Activated T-cell treated with anti-CD3 and anti-CD28 coated beads, Interleukin-2, amount 50 U/mL, for 48 hours (primary cell): ENCODE measurements around the gene ZNF444.
"Not testable (repeated sequence)": the region's sequence is repeated elsewhere in the genome, so short reads cannot be mapped to it uniquely, and the experiment has no call there.

ENCODE experiments used
- DNase-seq, 2 experiments: peaks; one replicate each; pipeline ENCODE4 v3.0.0-alpha.2; 2020

The ZNF444 gene

GRCh38 chr19:56140583-56141416 lies at the start of gene ZNF444:
Gene ZNF444 (plus strand): TSS chr19:56141287. CDS start chr19:56146912, 5,625 bp downstream.
- peak; percentile 99 for DNase-seq

DNA sequence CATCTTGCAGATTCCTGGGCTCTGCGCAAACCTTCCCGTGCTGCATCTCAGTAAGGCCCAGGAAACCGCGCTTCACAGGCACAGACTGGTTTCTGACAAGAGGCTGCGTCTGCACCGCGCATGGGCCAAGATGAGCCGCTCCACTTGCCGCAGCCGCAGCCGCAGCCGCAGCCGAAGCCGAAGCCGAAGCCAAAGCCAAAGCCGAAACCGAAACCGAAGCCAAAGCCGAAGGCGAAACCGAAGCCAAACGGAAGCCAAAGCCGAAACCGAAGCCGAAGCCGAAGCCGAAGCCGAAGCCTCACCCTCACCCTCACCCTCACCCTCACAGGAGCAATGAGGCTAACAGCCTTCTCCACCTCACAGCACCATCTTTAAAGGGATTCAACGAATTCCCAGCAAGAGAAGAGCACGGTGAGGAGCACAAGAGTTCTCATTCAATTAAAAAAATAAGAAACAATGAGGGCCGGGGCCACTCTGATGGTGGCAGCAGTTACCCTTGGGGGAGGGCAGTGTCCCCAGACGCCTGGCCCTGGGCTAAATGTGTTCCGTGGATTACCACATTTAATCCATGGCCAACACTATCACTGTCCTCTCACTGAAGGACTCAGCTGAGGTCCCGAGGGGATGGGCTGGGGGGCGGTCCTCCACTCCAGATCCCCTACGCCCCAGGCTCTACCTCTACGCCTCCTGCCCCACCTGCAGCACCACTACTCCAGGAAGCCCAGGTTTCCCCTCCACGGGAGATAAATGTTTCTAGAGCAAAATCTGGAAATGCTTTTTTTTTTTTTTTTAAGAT lies 49.1 kb upstream of the ZNF444 start:
- DNase-seq: no peak

DNA sequence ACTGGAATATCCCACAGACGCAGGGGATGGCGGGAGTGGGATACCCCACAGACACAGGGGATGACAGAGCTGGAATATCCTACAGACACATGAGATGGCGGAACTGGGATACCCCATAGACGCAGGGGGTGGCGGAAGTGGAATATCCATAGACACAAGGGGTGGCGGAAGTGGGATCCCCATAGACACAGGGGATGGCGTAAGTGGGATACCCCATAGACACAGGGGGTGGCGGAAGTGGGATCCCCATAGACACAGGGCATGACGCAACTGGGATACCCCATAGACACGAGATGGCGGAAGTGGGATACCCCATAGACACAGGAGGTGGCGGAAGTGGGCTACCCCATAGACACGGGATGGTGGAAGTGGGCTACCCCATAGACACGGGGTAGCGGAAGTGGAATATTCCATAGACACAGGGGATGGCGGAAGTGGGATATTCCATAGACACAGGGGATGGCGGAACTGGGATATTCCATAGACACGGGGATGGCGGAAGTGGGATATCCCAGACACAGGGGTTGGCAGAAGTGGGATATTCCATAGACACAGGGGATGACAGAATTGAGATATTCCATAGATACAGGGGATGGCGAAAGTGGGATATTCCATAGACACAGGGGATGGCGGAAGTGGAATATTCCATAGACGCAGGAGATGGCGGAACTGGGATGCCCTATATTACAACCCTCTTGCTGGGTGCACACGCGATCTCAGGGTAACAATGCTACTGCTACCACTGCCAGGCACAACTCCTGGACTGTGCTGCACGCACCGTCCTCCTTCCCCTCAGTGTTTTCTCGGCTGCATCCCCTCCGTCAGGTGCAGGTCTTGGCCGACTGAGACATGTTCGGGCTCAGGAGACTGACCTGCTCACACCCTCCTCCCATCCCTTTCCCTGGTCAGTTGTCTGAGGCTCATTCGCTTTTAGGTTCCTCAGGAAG lies 48.1 kb upstream of the ZNF444 start:
- DNase-seq: no peak

GRCh38 chr19:56094449-56094848 lies 46.6 kb upstream of the ZNF444 start:
- no peak for DNase-seq

DNA sequence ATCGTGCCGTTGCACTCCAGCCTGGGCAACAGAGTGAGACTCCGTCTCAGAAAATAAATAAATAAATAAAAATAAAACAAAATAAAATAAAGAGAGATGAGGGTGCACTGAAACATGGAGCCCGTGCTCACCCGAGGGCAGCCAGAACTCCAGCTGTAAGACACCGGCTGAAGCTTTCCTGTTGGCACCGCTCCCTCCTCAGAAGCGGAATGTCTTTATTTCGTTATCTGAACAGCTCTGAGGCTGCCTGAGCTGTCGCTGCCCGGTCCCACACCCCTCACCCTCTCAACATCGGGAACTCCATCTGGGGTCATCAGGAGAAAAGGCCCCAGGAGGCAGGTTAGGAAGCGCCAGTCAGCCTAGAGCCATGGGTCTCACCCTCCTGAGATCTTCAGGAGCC lies 44.4 kb upstream of the ZNF444 start:
- no peak for DNase-seq

DNA sequence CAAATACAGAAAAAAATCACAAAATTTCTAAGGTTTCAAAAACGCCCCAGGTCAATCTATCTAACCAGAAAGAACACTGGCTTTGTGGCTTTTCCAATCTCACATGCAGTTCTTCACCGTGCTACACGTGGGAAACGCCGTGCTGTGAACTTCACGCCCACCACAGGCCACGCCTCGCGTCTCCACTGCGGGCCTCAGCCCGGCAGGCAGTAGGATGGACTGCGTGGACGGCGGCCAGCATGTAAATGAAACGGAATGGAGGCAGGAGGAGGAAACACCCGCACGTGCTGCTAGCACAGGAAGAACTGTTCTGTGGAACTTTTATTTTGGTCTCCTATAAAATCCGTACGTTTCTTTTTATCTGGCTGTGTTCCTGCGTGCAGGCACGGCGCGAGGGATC lies 43.8 kb upstream of the ZNF444 start:
- DNase-seq: no peak

GRCh38 chr19:56097776-56098175 lies 43.3 kb upstream of the ZNF444 start:
- DNase-seq: no peak

GRCh38 chr19:56098237-56098636 lies 42.9 kb upstream of the ZNF444 start:
- not testable (repeated sequence) for DNase-seq

DNA sequence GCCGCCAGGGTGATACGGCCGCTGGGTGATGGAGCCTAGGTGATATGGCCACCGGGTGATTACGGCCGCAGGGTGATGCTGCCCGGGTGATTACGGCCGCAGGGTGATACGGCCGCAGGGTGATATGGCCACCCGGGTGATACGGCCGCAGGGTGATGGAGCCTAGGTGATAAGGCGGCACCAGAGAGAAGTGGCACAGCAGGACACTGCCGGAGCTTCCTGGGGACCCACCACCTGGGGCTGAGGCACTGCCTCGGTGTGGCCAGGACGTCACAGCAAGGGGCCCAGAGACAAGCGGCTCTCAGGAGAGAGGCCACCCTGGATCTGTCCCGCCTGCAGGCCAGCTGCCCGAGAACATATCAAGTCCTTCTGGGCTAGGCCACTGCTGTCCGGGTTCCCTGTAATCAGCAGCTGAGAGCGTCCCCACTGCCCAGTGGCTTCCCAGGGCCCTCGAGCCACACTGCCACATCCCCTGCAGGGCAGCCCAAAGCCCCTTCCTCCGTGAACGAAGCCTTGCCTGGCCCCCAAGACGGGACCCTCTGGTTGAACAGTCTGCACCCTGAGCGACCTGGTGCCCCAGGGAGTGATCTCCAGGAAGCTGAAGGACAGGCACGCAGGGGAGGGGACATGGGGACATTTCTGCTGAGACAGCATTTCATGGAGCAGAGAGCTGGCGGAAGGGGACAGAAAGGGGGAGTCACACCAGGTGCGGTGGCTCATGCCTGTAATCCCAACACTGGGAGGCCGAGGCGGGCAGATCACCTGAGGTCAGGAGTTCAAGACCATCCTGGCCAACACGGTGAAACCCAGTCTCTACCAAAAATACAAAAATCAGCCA lies 42.1 kb upstream of the ZNF444 start:
- no peak for DNase-seq

- no peak for DNase-seq
Measured at GRCh38 chr19:56099638-56100539, 41.2 kb upstream of the ZNF444 start.

GRCh38 chr19:56101095-56101494 lies 40.0 kb upstream of the ZNF444 start:
- DNase-seq: no peak

DNA sequence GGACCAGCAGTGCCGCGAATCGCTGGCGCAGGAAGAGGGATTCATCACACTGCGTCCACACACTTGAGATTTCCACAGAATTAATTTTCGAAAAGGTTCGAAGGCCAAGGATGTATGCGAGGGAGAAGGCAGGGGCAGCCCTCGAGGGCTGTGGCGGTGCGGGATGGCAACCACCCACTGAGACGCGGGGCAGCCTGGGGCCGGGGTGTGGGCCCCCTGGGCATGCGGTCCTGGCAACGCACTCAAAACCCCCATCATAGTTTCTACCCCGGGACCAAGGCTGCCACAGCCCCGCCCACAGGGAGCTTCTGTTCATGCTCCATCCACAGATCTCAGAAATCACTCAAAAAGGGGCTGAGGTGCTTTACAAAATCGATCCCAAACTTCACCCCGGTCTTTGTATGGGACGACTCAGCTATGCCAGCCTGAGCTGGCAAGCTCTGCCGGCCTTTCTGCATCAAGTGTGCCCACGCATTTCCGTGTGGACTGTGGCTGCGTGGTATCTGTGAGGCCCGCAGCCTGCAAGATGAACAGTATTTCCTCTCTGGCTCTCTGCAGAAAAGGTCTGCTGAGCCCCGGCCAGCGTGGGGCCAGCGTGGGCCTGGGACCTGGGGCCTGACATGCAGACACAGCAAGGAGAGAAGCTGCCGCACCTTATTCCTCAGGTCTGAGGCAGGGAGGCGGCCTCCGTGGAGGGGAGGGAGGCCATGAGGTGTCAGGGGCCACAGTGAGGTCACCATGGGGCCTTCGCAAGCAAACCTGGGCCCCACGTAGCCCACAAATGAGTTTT lies 39.1 kb upstream of the ZNF444 start:
- DNase-seq: no peak

- no peak for DNase-seq
Measured at GRCh38 chr19:56103027-56103614, 38.0 kb upstream of the ZNF444 start.

- DNase-seq: no peak
Measured at GRCh38 chr19:56104423-56104822, 36.7 kb upstream of the ZNF444 start.

- peak; percentile 58 to 67 for DNase-seq
Measured at GRCh38 chr19:56105090-56105701, 35.9 kb upstream of the ZNF444 start.

DNA sequence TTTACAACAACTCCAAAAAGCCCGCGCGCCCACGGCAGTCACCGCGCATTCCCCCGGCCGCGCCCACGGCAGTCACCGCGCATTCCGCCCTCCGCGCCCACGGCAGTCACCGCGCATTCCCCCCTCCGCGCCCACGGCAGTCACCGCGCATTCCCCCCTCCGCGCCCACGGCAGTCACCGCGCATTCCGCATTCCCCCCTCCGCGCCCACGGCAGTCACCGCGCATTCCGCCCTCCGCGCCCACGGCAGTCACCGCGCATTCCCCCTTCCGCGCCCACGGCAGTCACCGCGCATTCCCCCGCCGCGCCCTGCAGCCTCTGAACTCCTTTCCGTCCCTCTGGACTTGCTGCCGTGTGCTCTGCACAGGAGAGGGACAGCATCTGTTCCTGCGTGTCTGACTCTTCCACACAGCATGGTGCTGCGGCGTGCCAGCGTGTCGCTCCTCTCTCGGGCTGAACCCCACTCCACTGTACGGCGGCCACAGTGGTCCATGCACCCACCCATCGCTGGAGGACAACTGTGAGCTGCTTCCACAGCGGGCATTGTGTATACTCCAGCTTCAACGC lies 35.2 kb upstream of the ZNF444 start:
- DNase-seq: not testable (repeated sequence)

DNA sequence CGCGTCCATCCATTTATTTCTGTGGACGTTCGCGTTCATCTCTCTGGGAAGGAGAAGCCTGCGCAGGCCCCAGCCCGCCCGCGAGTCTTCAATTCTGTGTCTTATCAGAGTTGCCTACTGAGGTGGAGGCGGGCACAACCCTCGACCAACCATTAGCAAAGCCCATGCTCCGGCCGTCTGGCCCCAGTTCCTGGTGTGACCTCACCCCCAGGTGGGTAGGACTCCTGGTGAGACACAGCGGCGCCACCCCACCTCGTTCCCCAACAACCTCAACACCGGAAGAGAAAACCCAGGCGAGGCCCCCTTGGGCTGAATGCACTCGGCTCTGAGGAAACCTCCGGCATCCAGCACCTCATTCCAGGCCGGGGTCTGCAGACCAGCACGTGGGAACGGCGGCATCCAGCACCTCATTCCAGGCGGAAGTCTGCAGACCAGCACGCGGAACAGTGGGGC lies 34.7 kb upstream of the ZNF444 start:
- DNase-seq: no peak

GRCh38 chr19:56106993-56107392 lies 34.1 kb upstream of the ZNF444 start:
- DNase-seq: no peak
